Measurements from ENCODE around the gene NSMCE4A. TPM values are rescaled to one million over a fixed set of nuclear protein-coding genes. Genes with fewer than 3 reads are reported as not detected.

The NSMCE4A gene
- total and polyA plus RNA-seq, 2 donors (not counting 3 experiments of a cell fraction or from before 2014, with no cell fraction given), result 36.8 to 51.0 TPM

DNA sequence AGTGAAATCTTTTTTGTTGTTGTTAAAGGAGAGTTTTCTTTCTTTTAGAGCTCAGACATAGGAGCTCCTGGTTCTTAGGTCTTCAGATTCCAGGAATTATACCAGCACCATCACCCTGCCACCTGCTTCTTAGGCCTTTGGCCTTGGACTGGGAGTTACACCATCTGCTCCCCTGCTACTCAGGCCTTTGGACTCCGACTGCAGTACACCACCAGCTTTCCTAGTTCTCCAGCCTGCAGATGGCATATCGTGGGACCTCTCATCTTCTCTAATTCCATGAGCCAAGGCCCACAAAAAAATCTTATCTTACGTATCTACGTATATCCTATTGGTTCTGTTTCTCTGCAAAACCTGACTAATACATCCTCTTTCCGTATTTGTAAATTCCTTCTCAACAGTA is 8.8 kb upstream of the NSMCE4A start:
- Histone ChIP-seq H3K79me2 (ENCODE audit: control insufficient read depth, insufficient read depth, low read length) (no peaks in the 10 kb centered on the region), H3K9ac (replicated peaks; ENCODE audit: extremely low read depth, insufficient read depth, low read length) (no peak overlapping the region), H3K4me1 (ENCODE audit: control insufficient read depth, extremely low read depth, insufficient read depth, low read length) (no peaks in the 10 kb centered on the region), H3K9me3 (replicated peaks; ENCODE audit: control insufficient read depth, insufficient read depth, low read length) (peaks cover 3% of the 10 kb centered on the region), H3K27ac (ENCODE audit: insufficient read depth, low read depth, low read length) (no peak overlapping the region), H3K9me1 (replicated peaks; ENCODE audit: control insufficient read depth, extremely low read depth, insufficient read depth, low read length) (no peaks in the 10 kb centered on the region), H3K4me3 (replicated peaks in 1 of 3; ENCODE audit: insufficient read depth in 1 of 3, low read depth in 1 of 3, low read length in 3 of 3) (no peak overlapping the region), H4K20me1 (replicated peaks; ENCODE audit: control insufficient read depth, extremely low read depth, insufficient read depth, low read length) (no peaks in the 10 kb centered on the region), H3K4me2 (ENCODE audit: insufficient read depth, low read length) (no peak overlapping the region), H3K27me3 (ENCODE audit: control insufficient read depth in 2 of 2, insufficient read depth in 2 of 2, low read length in 2 of 2) (peaks cover 0 to 3% of the 10 kb centered on the region in 2 experiments), H3K36me3 (ENCODE audit: control insufficient read depth in 2 of 2, extremely low read depth in 1 of 2, insufficient read depth in 2 of 2, low read length in 2 of 2) (no peaks in the 10 kb centered on the region), H2AFZ (ENCODE audit: low read depth, low read length) (no peak overlapping the region)
- FAIRE-seq (no peak), DNase-seq (ENCODE audit: low read depth, low spot score) (no peak)
- TF ChIP-seq MYC (IDR thresholded peaks at IDR 0.05; ENCODE audit: low read depth, low read length) (no peak), JUN (IDR thresholded peaks at IDR 0.05; ENCODE audit: borderline replicate concordance, insufficient read depth, insufficient read length, low read depth) (no peak), GATA2 (IDR thresholded peaks at IDR 0.05; ENCODE audit: insufficient read depth, insufficient read length, low read depth, low read length) (no peak), EZH2 (IDR thresholded peaks at IDR 0.05; ENCODE audit: borderline replicate concordance, low read depth, low read length, severe bottlenecking) (no peak), FOS (IDR thresholded peaks at IDR 0.05; ENCODE audit: borderline replicate concordance, insufficient read depth, low read length) (no peak), POLR2AphosphoS5 (IDR thresholded peaks at IDR 0.05; ENCODE audit: insufficient read depth, low read depth, low read length) (no peak)
- TF ChIP-seq, protein P1, sequence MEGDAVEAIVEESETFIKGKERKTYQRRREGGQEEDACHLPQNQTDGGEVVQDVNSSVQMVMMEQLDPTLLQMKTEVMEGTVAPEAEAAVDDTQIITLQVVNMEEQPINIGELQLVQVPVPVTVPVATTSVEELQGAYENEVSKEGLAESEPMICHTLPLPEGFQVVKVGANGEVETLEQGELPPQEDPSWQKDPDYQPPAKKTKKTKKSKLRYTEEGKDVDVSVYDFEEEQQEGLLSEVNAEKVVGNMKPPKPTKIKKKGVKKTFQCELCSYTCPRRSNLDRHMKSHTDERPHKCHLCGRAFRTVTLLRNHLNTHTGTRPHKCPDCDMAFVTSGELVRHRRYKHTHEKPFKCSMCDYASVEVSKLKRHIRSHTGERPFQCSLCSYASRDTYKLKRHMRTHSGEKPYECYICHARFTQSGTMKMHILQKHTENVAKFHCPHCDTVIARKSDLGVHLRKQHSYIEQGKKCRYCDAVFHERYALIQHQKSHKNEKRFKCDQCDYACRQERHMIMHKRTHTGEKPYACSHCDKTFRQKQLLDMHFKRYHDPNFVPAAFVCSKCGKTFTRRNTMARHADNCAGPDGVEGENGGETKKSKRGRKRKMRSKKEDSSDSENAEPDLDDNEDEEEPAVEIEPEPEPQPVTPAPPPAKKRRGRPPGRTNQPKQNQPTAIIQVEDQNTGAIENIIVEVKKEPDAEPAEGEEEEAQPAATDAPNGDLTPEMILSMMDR (IDR thresholded peaks at IDR 0.05; ENCODE audit: extremely low read depth in 1 of 2, insufficient read depth in 1 of 2, low read depth in 1 of 2, low read length in 2 of 2), result no peak
- BruUV-seq (replicated peaks), result no TSS peak
- dilution Hi-C loops (cut with MboI; ENCODE audit: extremely low pct_ligation_motif_present, low sequenced_read_pairs) (no loop called here), intact Hi-C loops (cut with micrococcal nuclease) (no loop called here)
- CTCF ChIA-PET, result no interaction called here
- POLR2A ChIA-PET, result no interaction called here

Data from endothelial cell of umbilical vein (primary cell).